Dendritic cell treated with granulocyte-macrophage colony-stimulating factor and Interleukin-4, amounts not matched to agents 40 ng/mL and 50 ng/mL, for 4 days (primary cell): ENCODE measurements around the gene CYP4F2.
A peak's percentile ranks its signal among the peaks of the same experiment; 100 is the strongest.
"Not testable (repeated sequence)": the region's sequence is repeated elsewhere in the genome, so short reads cannot be mapped to it uniquely, and the experiment has no call there.

Experiments used
- H3K27ac Mint-ChIP-seq: one replicate; pipeline ENCODE4 v1.8.0; 2022; ENCODE audit warnings: mild to moderate bottlenecking, mixed read lengths
- H3K27me3 Mint-ChIP-seq: one replicate; pipeline ENCODE4 v1.8.0; 2022; ENCODE audit warnings: mild to moderate bottlenecking, mixed read lengths
- H3K36me3 Mint-ChIP-seq: one replicate; pipeline ENCODE4 v1.8.0; 2022; ENCODE audit warnings: low read depth, mixed read lengths
- H3K4me1 Mint-ChIP-seq: one replicate; pipeline ENCODE4 v1.8.0; 2022; ENCODE audit warnings: low read depth, mixed read lengths
- H3K4me3 Mint-ChIP-seq: one replicate; pipeline ENCODE4 v1.8.0; 2022; ENCODE audit warnings: mild to moderate bottlenecking, moderate library complexity, mixed read lengths
- H3K9me3 Mint-ChIP-seq: one replicate; pipeline ENCODE4 v1.8.0; 2022; ENCODE audit warnings: mixed read lengths
- intact Hi-C: fragments of 100-400 bp; cut with micrococcal nuclease; formaldehyde crosslinking; loops from one replicate; pipeline ENCODE4 v1.15.0; 2022

Gene CYP4F2

GRCh38 chr19:15893477-15893876, 4.4 kb downstream of the CYP4F2 start:
- Mint-ChIP-seq H3K4me3 (no peak overlapping the region), H3K27me3 (no peaks in the 10 kb centered on the region), H3K4me1 (peaks cover 11% of the 10 kb centered on the region), H3K9me3 (no peaks in the 10 kb centered on the region), H3K27ac (no peak overlapping the region), H3K36me3 (no peaks in the 10 kb centered on the region)
- intact Hi-C loops = no loop called here

DNA sequence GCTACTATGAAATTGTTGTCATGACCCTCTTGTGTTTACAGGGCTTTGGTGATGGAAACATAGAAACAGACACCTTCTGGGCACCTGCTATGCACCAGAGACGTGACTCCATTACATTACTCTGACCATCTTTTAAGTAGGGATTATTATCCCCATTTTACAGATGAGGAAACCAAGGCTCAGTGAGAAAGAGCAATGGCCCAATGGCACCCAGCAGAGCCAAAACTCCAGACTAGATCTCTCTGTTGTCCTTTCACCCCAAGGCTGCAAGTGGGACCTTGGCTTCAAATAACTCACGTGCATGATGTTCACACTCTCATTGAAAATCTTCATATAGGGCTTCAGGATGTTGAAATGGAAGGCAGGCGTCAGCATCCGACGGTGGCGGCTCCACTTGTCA, 5.9 kb downstream of the CYP4F2 start:
- Mint-ChIP-seq H3K4me1 (peaks cover 6% of the 10 kb centered on the region), H3K27me3 (no peaks in the 10 kb centered on the region), H3K36me3 (no peaks in the 10 kb centered on the region), H3K27ac (no peak overlapping the region), H3K4me3 (no peak overlapping the region), H3K9me3 (no peaks in the 10 kb centered on the region)
- intact Hi-C loops = no loop called here

GRCh38 chr19:15891434-15891833, 6.4 kb downstream of the CYP4F2 start:
- Mint-ChIP-seq H3K4me1 (no peaks in the 10 kb centered on the region), H3K4me3 (no peak overlapping the region), H3K27me3 (no peaks in the 10 kb centered on the region), H3K27ac (no peak overlapping the region), H3K36me3 (no peaks in the 10 kb centered on the region), H3K9me3 (no peaks in the 10 kb centered on the region)
- intact Hi-C loops = no loop called here

DNA sequence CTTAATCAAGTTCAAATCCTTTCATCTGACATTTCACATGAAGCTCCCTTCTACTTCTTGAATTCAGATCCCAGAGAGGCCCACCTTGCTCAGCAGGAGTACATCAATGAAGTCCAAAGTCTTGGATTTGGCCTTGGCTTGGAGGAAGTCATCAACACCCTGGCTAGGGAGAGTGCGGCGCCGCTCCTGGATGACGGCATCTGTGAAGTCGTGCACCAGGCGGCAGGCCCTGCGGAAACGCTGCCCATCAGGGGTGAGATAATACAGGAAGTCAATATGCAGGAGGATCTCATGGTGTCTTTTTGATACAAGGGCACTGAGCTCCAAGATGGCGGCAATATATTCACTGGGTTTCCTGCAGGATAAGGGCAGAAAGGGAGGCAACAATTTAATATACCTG, 8.5 kb downstream of the CYP4F2 start:
- intact Hi-C loops, H3K4me3 Mint-ChIP-seq, H3K4me1 Mint-ChIP-seq, H3K9me3 Mint-ChIP-seq, H3K27me3 Mint-ChIP-seq, H3K27ac Mint-ChIP-seq, H3K36me3 Mint-ChIP-seq: not testable (repeated sequence)

GRCh38 chr19:15885919-15886318, 12.0 kb downstream of the CYP4F2 start:
- H3K4me3 Mint-ChIP-seq = no peak overlapping the region
- intact Hi-C loops = loop anchor here (2.0 kb wide), 1 partner anchor 19 kb away; no protein-coding TSS in a partner anchor

DNA sequence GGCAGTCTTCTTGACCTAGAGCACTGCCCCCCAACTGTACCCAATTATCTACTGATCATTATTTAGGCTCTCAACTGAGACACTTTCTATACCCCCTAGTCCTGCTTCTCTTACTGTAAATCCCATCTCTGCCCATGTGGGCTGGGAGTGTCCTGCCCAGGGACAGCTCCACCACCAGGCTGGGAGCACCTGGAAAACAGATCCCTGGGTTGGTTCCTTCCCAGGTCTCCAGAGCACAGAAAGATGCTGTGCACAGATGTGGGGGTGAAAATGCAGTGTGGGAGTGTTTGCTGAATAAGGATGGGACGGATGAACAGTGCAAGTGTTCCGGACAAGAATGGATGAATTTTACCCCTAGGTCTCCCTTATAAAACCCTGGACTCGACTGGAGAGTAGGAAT, 12.7 kb downstream of the CYP4F2 start:
- Mint-ChIP-seq H3K36me3 (no peaks in the 10 kb centered on the region), H3K4me3 (no peak overlapping the region), H3K9me3 (no peaks in the 10 kb centered on the region), H3K27ac (no peak overlapping the region), H3K4me1 (no peaks in the 10 kb centered on the region), H3K27me3 (no peaks in the 10 kb centered on the region)
- intact Hi-C loops = no loop called here

More at GRCh38 chr19:15885919-15886318, 12.0 kb downstream of the CYP4F2 start:
- Mint-ChIP-seq H3K27ac (no peak overlapping the region), H3K9me3 (no peaks in the 10 kb centered on the region), H3K36me3 (no peaks in the 10 kb centered on the region), H3K27me3 (no peaks in the 10 kb centered on the region), H3K4me1 (no peaks in the 10 kb centered on the region)

- H3K9me3 Mint-ChIP-seq, H3K4me1 Mint-ChIP-seq, intact Hi-C loops, H3K27ac Mint-ChIP-seq, H3K36me3 Mint-ChIP-seq, H3K4me3 Mint-ChIP-seq, H3K27me3 Mint-ChIP-seq: not testable (repeated sequence)
Observed at GRCh38 chr19:15883329-15883728, 14.5 kb downstream of the CYP4F2 start.

- H3K4me3 Mint-ChIP-seq = no peak overlapping the region
- no peaks in the 10 kb centered on the region for H3K9me3 Mint-ChIP-seq
- H3K4me1 Mint-ChIP-seq = peaks cover 15% of the 10 kb centered on the region
- no peaks in the 10 kb centered on the region for H3K36me3 Mint-ChIP-seq
- no peak overlapping the region for H3K27ac Mint-ChIP-seq
- H3K27me3 Mint-ChIP-seq = no peaks in the 10 kb centered on the region
- intact Hi-C loops = no loop called here
Observed at GRCh38 chr19:15874821-15875474, 22.9 kb downstream of the CYP4F2 start.

GRCh38 chr19:15873771-15874170, 24.1 kb downstream of the CYP4F2 start:
- H3K36me3 Mint-ChIP-seq, H3K27me3 Mint-ChIP-seq, H3K4me3 Mint-ChIP-seq, H3K27ac Mint-ChIP-seq, intact Hi-C loops, H3K9me3 Mint-ChIP-seq: not testable (repeated sequence)
- peaks cover 27% of the 10 kb centered on the region for H3K4me1 Mint-ChIP-seq

- Mint-ChIP-seq H3K4me3 (peak overlapping the region; percentile 32), H3K36me3 (no peaks in the 10 kb centered on the region), H3K4me1 (peaks cover 33% of the 10 kb centered on the region), H3K27ac (no peak overlapping the region), H3K9me3 (no peaks in the 10 kb centered on the region), H3K27me3 (no peaks in the 10 kb centered on the region)
- intact Hi-C loops = no loop called here
Observed at GRCh38 chr19:15871570-15871969, 26.3 kb downstream of the CYP4F2 start.

GRCh38 chr19:15869873-15870272, 28.0 kb downstream of the CYP4F2 start:
- no peaks in the 10 kb centered on the region for H3K36me3 Mint-ChIP-seq
- no peak overlapping the region for H3K27ac Mint-ChIP-seq
- H3K4me1 Mint-ChIP-seq = peaks cover 33% of the 10 kb centered on the region
- no peaks in the 10 kb centered on the region for H3K9me3 Mint-ChIP-seq
- intact Hi-C loops = loop anchor here (2.0 kb wide), 1 partner anchor 239 kb away; no protein-coding TSS in a partner anchor
- H3K4me3 Mint-ChIP-seq = no peak overlapping the region
- no peaks in the 10 kb centered on the region for H3K27me3 Mint-ChIP-seq

GRCh38 chr19:15869109-15869555, 28.7 kb downstream of the CYP4F2 start:
- Mint-ChIP-seq H3K36me3 (no peaks in the 10 kb centered on the region), H3K9me3 (no peaks in the 10 kb centered on the region), H3K4me3 (no peak overlapping the region), H3K4me1 (peaks cover 33% of the 10 kb centered on the region), H3K27ac (no peak overlapping the region), H3K27me3 (no peaks in the 10 kb centered on the region)
- intact Hi-C loops = loop anchor here (2.0 kb wide), 1 partner anchor 238 kb away; no protein-coding TSS in a partner anchor

GRCh38 chr19:15866636-15867035, 31.2 kb downstream of the CYP4F2 start:
- Mint-ChIP-seq H3K27ac (no peak overlapping the region), H3K4me3 (no peak overlapping the region), H3K27me3 (no peaks in the 10 kb centered on the region), H3K36me3 (no peaks in the 10 kb centered on the region), H3K9me3 (no peaks in the 10 kb centered on the region), H3K4me1 (peaks cover 30% of the 10 kb centered on the region)
- intact Hi-C loops = no loop called here

- no peaks in the 10 kb centered on the region for H3K36me3 Mint-ChIP-seq
- H3K4me1 Mint-ChIP-seq = peaks cover 16% of the 10 kb centered on the region
- H3K9me3 Mint-ChIP-seq = no peaks in the 10 kb centered on the region
- intact Hi-C loops = no loop called here
- no peak overlapping the region for H3K27ac Mint-ChIP-seq
- no peaks in the 10 kb centered on the region for H3K27me3 Mint-ChIP-seq
- no peak overlapping the region for H3K4me3 Mint-ChIP-seq
Observed at GRCh38 chr19:15864824-15865223, 33.0 kb downstream of the CYP4F2 start.

DNA sequence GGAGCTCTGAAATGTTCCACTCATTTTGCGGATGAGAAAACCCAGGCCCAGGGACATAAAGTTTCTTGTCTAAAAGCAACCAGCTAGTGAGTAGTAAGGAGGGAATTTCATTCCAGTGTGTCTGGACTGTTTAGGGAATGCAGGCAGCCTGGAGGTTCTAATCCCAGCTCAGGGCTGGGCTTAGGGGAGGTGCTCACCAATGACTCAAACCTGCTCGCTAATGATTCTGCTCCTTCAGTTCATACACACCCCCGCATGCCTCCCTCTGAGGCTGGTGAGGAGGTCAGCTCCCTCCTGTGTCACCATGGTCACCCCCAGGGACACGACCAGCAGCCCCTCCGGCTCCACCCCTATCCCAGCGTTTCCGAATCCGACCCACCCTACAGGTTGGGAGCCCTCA, 34.6 kb downstream of the CYP4F2 start:
- intact Hi-C loops = no loop called here
- Mint-ChIP-seq H3K36me3 (no peaks in the 10 kb centered on the region), H3K27me3 (no peaks in the 10 kb centered on the region), H3K4me1 (peaks cover 4% of the 10 kb centered on the region), H3K27ac (no peak overlapping the region), H3K4me3 (no peak overlapping the region), H3K9me3 (no peaks in the 10 kb centered on the region)
